HG03442 (cell line): ENCODE measurements around the gene SRRM3.
"Not testable (repeated sequence)": the region's sequence is repeated elsewhere in the genome, so short reads cannot be mapped to it uniquely, and the experiment has no call there.

Source experiments
- ATAC-seq: cut with Tn5 transposase; IDR thresholded peaks from one replicate; pipeline ENCODE4 v1.9.1; 2021; ENCODE audit warnings: mild to moderate bottlenecking, moderate library complexity; ENCODE audit not compliant: unreplicated experiment

The SRRM3 gene

GRCh38 chr7:76189276-76189675, 12.4 kb upstream of the SRRM3 start:
- ATAC-seq, result no peak

DNA sequence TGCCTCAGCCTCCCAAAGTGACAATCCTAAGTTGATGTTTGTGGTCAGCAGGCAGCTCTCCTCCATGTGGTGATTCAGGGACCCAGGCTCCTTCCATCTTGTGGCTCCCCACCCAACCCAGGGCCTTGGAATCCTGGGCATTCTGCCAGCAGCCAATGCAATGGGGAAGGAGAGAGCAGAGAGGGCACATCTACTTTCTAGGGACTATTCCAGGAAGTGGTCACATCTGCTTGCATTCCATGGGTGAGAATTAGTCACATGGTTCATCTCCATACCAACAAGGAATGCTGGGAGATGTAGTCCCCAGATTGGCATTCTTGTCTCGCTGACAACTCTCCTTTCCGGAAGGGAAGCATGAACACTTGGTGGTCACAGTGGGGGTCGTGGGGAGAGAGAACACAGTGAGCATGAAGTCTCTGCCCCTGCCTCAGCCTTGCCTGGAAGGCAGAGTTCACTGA, 9.9 kb upstream of the SRRM3 start:
- no peak for ATAC-seq

GRCh38 chr7:76193466-76193865, 8.2 kb upstream of the SRRM3 start:
- ATAC-seq, result no peak

GRCh38 chr7:76193883-76194282, 7.8 kb upstream of the SRRM3 start:
- no peak for ATAC-seq

DNA sequence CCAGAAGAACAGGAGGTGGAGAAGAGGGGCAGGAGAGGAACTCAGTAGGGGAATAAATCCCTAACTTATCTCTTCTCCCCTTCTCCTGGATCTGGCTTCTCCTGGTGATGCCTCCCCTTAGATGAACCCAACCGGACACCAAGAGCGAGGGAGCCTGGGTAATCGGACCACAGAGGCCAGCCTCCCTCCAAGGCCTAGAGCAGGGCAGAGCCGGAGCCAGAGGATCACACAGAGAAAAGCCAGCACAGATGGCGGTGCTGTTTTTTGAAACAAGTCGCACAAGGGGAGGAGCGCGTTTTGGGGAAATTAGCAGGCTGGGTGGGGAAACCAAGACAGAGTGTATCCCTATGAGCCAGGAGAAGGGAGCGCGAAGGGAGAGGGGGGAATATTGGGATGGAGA, 4.9 kb upstream of the SRRM3 start:
- ATAC-seq, result no peak

DNA sequence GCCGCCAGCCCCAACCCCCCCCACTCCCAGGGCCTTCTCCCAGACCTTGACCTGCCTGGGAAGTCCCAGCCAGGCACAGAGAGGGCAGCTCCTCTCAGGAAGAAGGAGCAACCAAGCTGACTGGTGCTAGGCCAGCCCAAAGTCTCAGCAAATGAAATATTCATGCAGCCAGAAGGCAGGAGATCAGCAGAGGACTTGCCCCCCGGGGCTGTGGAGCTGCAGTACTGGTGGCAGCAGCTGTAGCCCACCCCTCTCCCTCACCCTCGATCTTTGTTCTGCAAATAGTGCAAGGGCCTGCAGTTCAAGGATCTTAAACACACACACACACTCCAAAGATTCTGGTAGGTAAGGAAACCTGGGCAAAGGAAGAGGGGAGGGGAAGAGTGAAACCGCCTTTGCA, 3.5 kb upstream of the SRRM3 start:
- ATAC-seq, result no peak

- no peak for ATAC-seq
These were observed 952 bp downstream of the SRRM3 start for GRCh38 chr7:76202666-76203030.

DNA sequence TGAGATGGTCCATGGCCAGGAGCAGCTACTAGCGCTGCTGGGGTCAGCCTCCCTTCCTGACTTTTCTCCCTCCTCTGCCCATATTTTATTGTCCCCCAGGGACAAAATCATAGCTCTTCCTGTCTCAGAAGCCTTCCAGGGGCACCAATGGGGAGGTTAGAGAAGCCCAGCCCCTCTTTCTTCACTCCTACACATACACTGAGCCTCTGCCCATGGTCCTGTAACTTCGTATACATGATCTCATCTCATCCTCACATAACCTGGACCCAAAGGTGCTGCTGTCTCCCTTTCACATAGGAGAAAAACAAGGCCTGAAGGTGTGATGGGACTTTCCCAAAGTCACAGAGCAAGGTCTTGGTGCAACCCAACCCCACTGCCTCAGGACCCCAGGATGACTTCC, 2.5 kb downstream of the SRRM3 start:
- ATAC-seq, result no peak

- ATAC-seq, result no peak
These were observed 4.9 kb downstream of the SRRM3 start for GRCh38 chr7:76206633-76207032.

- no peak for ATAC-seq
These were observed 7.6 kb downstream of the SRRM3 start for GRCh38 chr7:76209310-76209709.

GRCh38 chr7:76211216-76211615, 9.5 kb downstream of the SRRM3 start:
- no peak for ATAC-seq

- ATAC-seq, result not testable (repeated sequence)
These were observed 13.7 kb downstream of the SRRM3 start for GRCh38 chr7:76215349-76215748.

GRCh38 chr7:76216381-76217082, 14.8 kb downstream of the SRRM3 start:
- no peak for ATAC-seq

DNA sequence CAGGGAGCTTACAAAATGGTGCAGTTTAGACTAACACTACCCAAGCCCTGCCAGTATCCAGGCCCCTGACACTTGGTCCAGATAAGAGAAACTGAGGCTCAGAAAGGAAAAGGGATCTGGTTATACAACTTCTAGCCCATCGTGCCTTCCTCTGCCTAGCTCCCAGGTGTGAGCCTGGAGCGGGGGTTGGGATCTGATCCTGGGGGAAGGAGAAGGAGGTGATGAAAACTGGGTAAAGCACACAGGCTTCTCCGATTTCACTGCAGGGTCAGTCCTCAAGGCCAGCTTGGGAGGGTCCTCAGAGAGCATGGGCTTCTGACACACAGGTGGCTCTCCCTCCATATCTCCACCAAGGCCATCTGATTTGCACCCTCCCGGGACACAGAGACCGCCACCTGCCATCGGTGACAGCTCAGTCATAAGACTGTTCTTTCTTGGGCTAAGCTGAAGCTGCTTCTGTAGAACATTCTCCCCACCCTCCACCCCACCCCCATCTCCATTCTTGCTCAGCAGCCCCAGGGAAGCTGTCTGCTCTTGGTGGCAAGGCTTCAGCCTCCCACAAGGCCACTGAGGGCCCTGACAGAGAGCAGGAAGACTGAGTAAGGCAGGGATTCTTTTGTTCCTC, 16.4 kb downstream of the SRRM3 start:
- no peak for ATAC-seq

DNA sequence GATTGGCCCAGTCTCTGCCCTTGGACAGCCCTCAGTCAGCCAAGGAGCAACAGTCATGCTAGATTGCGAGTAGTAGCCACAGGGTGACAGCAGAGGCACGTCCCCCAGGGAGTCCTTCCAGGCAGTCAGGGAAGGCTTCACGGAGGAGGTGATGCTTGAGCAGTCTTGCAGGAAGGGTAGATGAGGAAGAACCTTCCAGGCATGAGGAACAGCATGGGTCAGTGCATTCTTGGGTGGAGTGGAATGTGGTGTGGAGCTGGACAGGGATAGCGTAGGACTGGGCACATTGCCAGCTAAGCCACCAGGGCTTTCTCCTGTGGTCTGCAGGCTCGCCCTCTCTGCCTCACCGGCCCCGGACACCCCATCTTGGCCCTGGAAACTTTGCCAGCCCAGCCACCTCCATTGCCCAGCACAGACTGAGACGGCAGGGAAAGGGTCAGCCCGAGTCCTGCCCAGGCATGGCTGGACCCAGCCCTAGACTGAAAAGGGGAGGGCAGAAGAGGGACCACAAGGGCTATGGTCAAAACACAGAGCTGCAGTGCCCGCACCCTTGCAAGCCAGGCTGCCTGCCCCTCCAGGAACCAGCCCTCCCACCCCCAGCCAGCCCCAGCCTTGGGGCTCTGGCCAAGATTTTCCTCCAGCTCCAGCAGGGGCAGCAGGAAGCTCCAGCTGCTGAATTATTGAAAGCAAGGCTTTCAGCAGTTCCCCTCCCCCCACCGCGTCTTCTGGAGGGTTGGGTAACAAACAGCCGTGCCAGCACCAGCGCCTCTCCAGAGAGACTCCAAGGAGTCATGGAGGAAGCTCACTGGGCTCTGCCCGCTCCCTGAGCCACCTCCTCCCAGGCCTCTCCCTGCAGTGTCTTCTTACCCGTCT, 18.7 kb downstream of the SRRM3 start:
- no peak for ATAC-seq

DNA sequence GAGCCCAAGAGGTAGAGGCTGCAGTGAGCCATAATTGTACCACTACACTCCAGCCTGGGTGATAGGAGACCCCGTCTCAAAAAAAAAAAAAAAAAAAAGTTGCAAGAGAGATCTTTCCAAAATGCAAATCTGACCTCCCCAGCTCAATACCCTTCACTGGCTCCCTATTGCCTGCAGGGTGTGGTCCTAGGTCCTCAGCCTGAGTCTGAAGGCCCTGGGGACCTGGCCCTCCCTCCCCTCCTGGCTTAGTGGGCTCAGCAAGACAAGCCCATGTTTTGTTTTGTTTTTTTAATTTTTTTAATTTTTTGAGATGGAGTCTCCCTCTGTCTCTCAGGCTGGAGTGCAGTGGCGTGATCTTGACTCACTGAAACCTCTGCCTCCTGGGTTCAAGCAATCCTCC, 20.6 kb downstream of the SRRM3 start:
- ATAC-seq, result no peak

DNA sequence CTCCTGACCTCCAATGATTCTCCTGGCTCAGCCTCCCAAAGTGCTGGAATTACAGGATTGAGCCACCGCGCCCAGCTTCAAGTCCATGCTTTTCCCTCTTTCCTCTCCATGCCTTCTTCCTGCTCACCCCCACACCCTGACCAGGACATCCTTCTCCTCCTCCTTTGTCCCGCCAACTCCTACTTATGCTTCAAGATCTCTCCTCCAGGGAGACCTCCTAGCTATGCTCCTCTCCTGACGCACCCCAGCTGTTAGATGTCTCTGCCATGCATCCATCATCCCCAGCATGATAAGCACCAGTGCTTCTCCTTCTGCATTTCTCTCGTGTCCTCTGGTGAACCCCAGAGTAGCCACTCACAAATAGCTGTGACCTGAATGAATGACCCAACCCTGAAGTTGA, 21.1 kb downstream of the SRRM3 start:
- ATAC-seq, result no peak

DNA sequence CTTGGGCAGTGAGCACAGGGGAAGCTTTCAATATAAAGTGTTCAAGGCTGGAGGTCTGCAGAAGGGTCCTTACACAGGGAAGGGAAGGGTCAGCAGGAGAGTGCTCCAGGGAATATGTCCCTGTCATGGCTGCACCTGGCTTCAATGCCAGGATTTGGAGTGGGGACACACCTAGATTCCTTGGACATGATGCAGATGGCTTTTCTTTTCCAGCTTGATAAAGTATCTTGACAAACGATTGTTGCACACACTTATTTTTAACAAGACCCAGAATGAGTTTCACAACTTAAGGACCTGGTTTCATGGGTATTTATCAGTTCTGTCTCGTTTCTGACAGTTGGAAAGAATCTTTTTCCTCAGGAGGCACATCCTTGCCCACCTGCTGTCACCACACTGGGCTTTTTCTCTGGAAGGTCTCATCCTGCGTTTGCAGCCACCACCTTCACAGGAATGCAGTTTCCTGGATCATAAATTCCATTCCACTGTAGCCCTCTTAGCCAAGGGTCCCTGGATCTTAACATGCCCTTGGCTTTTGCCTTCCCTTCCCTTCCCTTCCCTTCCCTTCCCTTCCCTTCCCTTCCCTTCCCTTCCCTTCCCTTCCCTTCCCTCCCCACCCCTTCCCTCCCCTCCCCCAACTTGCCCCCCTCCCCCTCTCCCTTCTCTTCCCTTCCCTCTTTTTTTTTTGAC, 21.7 kb downstream of the SRRM3 start:
- no peak for ATAC-seq

- no peak for ATAC-seq
These were observed 23.0 kb downstream of the SRRM3 start for GRCh38 chr7:76224695-76225094.

DNA sequence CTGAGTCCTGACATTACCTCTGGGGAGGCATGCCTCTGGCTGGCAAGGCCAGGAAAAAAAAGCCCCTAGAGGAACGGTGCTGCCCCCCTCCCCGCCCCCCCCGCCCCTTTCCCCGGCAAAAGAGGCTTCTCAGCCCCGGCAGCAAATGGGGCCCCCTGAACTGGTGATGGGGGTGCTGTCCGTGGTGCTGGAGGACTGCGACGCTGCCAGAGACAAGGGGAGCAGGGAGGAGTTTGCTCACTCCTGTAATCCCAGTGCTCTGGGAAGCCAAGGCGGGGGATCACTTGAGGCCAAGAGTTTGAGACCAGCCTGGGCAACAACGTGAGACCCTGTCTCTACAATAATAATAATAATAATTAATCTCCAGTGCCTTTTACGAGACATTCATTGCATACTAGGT, 23.7 kb downstream of the SRRM3 start:
- ATAC-seq, result no peak

- ATAC-seq, result no peak
These were observed 24.3 kb downstream of the SRRM3 start for GRCh38 chr7:76225951-76226350.
